GM21423 (cell line): ENCODE results near the gene EDC3.
A peak's percentile ranks its signal among the peaks of the same experiment; 100 is the strongest.

Experiments
- ATAC-seq: cut with Tn5 transposase; IDR thresholded peaks from one replicate; pipeline ENCODE4 v1.9.1; 2021; ENCODE audit warnings: mild to moderate bottlenecking, moderate library complexity; ENCODE audit not compliant: unreplicated experiment

The EDC3 gene

DNA sequence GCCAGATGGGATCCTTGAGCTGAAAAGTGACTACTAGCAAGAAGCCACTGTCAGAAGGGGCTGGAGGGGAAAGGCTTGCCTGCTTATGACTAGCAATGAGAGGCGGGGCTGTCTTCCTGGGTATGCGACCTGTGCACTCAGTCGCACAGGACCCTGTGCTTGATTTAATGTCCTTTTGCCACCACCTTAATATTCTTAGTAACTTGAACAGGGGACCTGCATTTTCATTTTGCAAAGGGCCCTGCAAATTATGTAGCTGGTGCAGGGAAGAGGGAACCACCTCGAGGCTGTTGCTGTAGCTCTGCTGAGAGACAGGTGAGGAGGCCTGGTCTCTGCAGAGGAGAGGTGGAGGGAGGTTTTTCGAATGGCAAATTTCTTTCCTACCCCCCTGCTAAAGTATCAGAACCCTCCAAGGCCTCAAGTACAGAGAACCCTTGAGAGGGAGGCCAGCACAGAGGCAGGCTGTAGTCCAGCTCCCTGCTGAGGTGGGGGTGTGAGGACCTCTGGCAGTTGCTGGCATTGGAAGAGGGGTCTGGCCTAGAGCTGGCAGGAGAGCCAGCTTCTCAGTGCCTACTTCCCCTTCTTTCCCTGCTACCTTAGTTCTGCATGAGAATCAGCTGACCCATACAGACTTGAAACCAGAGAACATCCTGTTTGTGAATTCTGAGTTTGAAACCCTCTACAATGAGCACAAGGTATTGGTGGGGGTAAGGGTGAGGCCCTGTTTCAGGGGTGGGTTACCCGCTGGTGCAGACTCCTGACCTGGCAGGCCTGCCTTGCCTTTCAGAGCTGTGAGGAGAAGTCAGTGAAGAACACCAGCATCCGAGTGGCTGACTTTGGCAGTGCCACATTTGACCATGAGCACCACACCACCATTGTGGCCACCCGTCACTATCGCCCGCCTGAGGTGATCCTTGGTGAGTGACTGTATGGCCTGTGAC lies 68.8 kb downstream of the EDC3 start:
- peak; percentile 48 for ATAC-seq

GRCh38 chr15:74626336-74626735 lies 69.5 kb downstream of the EDC3 start:
- no peak for ATAC-seq

DNA sequence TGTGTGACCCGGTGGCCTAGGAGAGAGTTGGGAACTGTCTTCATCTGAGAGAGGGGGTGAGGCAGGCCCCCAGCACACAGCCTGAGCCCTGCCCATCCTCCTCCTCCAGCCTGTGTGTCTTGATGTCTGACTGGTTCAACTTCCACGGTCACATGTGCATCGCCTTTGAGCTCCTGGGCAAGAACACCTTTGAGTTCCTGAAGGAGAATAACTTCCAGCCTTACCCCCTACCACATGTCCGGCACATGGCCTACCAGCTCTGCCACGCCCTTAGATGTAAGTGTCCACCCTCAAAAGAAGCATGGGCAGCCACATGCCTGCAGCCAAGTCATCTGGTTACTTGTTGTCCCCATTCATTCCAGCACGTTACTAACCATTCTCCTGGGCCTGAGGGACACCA lies 70.1 kb downstream of the EDC3 start:
- ATAC-seq = no peak

DNA sequence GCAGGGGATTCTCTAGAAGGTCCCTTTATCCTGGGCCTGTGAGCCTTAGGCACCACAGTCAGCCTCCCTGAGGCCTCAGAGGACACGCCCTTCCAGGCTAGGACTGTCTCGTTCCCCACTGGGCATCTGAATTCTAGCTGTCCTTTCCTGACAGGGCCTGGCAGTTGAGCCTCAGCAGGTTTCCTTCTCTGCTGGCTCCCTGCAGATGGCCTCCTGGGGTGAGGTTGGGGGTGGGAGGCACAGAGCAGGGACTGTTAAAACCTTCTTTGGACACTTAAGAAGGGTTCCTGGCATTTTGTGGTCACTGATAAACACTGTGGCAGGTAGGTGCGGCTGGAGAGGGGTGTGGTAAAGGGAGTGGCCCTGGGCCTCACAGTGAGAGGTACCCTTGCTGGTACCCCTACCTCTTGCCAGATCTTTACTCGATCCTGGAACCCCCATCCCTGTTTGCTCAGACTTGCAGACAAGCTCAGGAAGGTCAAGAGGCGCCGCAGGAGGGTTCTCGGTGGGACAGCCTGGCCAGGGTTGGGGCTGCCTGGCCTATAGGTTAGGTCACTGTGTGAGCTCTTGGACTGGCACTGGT lies 71.7 kb downstream of the EDC3 start:
- no peak for ATAC-seq

DNA sequence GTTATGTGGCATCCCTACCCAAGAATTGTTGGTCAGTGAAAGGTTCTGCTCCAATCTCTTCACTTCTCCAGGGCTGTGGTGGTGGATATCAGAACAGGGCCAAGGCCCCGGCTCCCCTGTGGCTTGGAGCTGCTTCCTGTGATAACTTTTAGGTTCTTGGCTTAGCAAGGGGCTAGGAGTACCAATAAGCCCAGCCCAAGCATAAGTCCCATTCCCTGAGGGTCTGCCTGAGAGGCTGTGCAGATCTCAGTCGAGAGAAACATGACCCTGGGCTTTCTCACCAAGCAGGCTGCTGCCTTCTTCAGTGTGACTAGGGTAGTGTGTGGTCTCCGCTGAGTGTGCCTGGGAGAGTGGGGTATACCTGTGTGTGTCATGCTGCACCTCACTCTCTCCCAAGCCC lies 73.1 kb downstream of the EDC3 start:
- ATAC-seq = no peak

- ATAC-seq = no peak
Observed at GRCh38 chr15:74621936-74622335, 73.9 kb downstream of the EDC3 start.

GRCh38 chr15:74621546-74621920 lies 74.3 kb downstream of the EDC3 start:
- ATAC-seq = no peak

DNA sequence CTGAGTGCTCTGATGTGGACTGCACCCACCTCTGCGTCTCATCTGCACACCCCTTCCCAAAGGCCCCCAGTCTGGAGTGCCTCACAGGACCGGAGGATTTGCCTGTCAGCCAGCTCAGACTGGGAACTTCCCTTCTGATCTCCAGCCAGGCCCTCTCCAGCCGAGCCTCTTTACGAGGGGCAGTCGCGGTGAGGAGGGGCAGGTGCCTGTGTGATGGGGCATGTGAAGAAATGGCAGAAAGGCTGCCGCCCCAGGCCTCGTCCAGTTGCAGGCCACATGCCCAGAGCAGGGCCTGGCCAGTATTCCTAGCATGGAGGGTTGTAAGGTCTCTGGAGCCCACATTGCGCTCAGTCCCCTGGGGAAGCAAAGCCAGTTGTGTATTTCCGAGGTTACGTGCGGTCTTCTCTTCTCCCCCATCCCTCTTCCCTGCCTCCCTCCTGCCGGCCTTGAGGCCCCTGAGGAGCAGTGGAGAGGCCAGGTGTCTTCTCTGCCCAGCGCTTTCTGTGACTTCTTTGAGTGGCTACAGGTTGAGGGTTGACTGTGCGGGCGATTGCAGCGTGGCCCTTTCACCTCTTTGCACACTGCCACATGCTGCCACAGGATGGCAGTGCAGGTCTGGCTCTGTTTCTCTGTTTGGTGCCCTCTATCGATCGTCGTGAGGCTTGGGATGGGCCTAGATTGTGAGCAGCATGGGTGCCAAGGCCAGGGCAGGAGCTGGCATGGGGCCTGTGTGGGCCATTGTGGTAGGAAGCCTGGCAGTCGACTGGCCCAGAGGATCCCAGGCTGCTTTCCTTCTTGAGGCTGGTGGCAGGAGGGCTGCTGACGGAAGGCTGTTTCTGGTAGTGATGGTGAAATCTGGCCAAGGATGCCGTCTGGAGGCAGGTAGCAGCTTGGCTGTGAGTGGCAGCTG lies 74.9 kb downstream of the EDC3 start:
- peak; percentile 48 for ATAC-seq

GRCh38 chr15:74619916-74620635 lies 75.7 kb downstream of the EDC3 start:
- ATAC-seq = no peak

DNA sequence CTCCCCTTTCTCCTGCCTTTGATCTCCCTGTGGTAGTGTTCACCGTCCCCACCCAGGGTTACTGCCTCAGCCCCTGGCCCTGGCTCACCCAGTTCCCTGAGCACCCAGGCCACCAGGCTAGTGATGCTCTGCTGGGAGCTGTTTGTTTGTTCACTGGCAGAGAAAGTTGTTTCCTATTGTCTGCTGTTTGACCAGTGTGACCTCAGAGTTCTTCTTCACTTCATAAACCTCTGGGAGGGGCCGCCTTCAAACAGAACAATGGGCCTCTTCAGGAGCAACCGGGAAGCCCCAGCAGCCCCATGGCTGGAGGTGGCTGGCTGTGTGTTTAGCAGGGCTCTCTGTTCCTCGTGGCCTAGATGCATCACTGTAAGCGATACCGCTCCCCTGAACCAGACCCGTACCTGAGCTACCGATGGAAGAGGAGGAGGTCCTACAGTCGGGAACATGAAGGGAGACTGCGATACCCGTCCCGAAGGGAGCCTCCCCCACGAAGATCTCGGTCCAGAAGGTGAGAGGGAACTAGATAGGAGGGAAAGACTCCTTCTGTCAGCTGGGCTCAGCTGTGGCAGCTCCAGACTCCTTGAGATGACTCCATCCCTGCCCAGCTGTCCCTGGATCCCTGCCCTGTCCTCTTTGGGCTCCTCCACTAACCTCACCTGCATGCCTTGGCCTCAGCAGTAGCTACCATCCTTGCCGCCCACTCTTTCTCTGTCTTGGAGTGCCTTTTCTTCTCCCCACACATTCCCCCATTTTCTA lies 76.8 kb downstream of the EDC3 start:
- ATAC-seq = no peak

DNA sequence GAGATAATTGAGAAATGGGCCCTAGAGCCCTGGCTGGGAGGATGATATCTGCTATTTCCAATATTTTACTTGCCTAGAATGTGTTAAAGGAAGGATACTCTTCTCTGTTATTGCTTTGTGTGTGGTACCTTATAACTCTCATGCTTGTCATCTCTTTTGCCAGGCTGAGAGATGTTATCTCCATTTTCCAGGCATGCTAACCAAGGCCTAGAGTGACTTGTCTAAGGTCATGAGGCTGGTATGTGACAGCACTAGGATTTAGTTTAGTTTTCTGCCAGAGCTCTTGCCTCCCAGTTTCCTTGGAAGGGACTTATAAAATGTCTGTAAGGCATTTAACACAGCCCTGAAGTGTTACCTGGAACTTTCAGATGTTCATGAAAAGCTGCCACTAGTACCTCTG lies 78.8 kb downstream of the EDC3 start:
- ATAC-seq = no peak

- no peak for ATAC-seq
Observed at GRCh38 chr15:74616366-74616939, 79.4 kb downstream of the EDC3 start.

- peak; percentile 78 for ATAC-seq
Observed at GRCh38 chr15:74615508-74616365, 80.1 kb downstream of the EDC3 start, which contains the start of gene CLK3. TSS of gene CLK3 (plus strand) at chr15:74615836. CDS start at chr15:74619197, 3,361 bp downstream.

DNA sequence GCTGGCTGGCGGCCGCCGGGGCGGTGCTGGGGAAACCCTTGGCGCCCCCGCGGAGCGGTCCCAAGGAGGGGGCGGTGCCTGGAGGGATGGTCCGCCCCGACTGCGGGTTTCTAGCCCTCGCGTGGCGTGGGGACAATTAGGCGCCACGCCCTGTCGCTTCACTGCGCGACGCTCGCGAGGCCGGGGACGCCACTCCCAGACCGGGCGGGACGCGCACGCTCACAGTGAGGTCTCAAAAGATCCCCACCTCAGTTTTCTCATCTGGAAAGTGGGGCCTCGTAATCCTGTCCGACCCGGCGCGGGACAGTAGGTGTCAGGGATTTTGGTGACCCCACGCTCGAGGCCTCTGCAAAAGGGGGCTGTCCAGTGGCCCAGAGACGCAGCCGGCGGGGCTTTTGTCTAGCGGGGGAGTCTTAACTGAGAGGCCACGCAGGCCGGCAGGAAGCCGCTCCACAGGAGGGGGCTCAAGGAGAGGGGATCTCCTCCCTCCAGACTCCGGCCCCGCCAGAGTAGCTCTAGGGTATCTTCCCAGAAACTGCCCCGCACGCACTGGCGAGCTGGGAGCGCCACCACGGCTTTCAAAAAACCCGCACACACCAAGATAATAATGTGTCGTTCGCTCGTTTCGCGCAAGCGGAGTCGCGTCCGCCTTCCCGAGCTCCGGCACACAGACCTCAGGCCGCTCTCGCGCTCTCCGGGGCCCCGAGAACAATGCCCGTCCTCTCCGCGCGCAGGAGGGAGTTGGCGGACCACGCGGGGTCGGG lies 80.9 kb downstream of the EDC3 start:
- ATAC-seq = peak; percentile 44

DNA sequence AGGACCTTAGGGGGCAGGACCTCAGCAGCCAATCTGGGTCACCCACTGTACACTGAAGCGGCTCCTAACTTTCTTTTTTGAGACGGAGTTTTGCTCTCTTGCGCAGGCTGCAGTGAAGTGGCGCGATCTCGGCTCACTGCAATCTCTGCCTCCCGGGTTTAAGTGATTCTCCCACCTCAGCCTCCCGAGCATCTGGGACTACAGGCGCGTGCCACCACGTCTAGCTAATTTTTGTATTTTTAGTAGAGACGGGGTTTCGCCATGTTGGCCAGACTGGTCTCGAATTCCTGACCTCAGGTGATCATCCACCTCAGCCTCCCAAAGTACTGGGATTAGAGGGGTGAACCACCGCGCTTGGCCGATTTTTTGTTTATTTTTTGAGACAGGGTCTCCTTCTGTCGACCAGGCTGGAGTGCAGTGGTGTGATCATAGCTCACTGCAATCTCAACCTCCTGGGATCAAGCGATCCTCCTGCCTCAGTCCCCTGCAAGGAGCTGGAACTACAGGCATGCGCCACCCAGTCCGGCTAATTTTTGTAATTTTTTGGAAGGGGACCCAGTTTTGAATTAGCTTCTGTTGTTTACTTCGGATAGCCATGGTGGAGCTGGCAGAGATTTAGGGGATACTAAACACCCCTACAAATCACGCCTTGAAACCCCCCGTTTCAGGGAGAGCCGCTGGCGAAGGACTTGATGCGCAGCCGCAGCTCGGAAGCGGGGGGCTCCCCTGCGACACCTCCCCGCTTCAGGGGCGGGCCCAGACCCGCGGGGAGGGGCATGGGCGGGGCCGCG lies 81.7 kb downstream of the EDC3 start:
- ATAC-seq = no peak

DNA sequence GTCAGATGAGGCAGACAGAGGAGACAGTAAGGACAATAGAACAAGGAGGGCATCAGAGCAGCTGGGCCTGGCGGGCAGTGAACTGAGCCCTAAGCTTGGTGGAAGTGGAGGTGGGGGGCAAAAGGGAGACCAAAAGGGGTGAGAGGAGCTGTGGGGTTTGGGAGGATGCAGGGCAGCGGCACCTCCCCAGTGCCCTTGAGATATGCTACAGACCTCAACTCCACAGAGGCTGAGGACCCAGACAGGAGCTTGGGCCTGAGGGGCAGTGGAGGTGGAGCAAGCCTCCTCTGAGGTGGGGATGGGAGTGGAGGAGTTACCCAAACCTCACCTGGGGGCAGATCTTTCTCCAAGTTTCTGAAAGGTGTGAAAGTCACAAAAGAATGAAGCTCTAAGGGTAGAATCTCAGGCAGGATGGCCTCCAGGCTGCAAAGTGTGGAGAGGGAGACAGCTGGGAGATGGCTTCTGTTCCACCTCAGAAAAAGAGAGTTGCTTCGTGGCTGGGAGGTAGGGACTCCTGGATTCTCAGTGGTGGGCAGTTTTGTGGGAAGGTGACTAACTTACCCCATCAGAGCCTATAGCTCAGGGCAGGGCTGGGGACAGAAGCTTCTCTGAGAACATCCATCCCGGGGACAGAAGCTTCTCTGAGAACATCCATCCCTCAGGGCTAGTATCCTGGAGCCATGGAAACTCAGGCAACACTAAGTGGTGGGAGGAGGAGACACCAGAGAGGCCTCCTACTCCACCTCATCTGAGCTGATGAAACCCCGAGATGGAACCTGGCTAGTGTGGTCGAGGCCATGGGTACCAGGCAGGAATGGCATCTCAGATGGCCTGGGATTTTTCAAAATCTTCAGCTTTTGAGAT lies 82.5 kb downstream of the EDC3 start:
- no peak for ATAC-seq
